ENCODE results near the gene ADAMTS2. TPM values are rescaled to one million over a fixed set of nuclear protein-coding genes. Genes with fewer than 3 reads are reported as not detected.

The ADAMTS2 gene
- total and polyA plus RNA-seq, 2 donors (not counting 3 experiments of a cell fraction or from before 2014, with no cell fraction given), result not detected

DNA sequence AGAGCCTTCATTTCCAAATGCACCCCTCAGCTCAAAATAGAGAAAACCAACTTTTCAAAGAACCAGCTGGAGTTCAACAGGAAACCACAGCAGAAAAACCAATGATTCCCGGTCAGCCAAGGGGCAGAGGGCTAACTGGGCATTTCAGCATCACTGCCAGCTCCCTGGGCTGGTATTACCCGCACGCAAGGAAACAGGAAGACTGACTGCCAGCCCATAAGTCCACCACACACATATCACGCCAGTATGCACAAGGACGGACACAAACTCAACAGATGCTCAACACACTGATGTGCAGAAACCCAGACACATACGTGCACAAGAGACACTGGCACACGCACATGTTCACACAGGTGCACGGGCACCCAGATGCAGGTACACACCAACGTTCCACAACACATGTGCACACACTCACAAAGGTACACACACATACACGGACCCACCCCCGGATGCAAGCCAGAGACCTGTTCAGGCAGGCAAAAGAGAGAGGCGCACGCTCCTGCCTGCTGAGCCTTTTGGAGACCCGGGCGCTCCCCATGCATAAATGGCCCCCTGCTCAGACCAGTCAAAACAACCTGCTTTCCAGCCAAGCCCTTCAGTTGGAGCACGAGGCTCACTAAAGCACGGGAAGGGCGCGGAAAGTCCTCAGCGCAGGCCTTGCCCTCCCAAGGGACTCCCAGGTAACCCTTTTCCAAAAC is 2.1 kb downstream of the ADAMTS2 start:
- TF ChIP-seq JUN (IDR thresholded peaks at IDR 0.05; ENCODE audit: borderline replicate concordance, insufficient read depth, insufficient read length, low read depth), result no peak
- TF ChIP-seq, protein P1, sequence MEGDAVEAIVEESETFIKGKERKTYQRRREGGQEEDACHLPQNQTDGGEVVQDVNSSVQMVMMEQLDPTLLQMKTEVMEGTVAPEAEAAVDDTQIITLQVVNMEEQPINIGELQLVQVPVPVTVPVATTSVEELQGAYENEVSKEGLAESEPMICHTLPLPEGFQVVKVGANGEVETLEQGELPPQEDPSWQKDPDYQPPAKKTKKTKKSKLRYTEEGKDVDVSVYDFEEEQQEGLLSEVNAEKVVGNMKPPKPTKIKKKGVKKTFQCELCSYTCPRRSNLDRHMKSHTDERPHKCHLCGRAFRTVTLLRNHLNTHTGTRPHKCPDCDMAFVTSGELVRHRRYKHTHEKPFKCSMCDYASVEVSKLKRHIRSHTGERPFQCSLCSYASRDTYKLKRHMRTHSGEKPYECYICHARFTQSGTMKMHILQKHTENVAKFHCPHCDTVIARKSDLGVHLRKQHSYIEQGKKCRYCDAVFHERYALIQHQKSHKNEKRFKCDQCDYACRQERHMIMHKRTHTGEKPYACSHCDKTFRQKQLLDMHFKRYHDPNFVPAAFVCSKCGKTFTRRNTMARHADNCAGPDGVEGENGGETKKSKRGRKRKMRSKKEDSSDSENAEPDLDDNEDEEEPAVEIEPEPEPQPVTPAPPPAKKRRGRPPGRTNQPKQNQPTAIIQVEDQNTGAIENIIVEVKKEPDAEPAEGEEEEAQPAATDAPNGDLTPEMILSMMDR (IDR thresholded peaks at IDR 0.05; ENCODE audit: extremely low read depth in 1 of 2, insufficient read depth in 1 of 2, low read depth in 1 of 2, low read length in 2 of 2), result no peak
- no peak for TF ChIP-seq EZH2 (IDR thresholded peaks at IDR 0.05; ENCODE audit: borderline replicate concordance, low read depth, low read length, severe bottlenecking)
- Histone ChIP-seq H3K9ac (replicated peaks; ENCODE audit: extremely low read depth, insufficient read depth, low read length) (no peak overlapping the region), H3K9me3 (replicated peaks; ENCODE audit: control insufficient read depth, insufficient read depth, low read length) (no peaks in the 10 kb centered on the region), H2AFZ (ENCODE audit: low read depth, low read length) (no peak overlapping the region), H3K4me2 (ENCODE audit: insufficient read depth, low read length) (no peak overlapping the region), H3K27me3 (ENCODE audit: control insufficient read depth in 2 of 2, insufficient read depth in 2 of 2, low read length in 2 of 2) (peaks cover 17 to 21% of the 10 kb centered on the region in 2 experiments), H4K20me1 (replicated peaks; ENCODE audit: control insufficient read depth, extremely low read depth, insufficient read depth, low read length) (no peaks in the 10 kb centered on the region), H3K27ac (ENCODE audit: insufficient read depth, low read depth, low read length) (no peak overlapping the region), H3K79me2 (ENCODE audit: control insufficient read depth, insufficient read depth, low read length) (no peaks in the 10 kb centered on the region), H3K4me3 (replicated peaks in 1 of 3; ENCODE audit: insufficient read depth in 1 of 3, low read depth in 1 of 3, low read length in 3 of 3) (no peak overlapping the region), H3K4me1 (ENCODE audit: control insufficient read depth, extremely low read depth, insufficient read depth, low read length) (no peaks in the 10 kb centered on the region), H3K9me1 (replicated peaks; ENCODE audit: control insufficient read depth, extremely low read depth, insufficient read depth, low read length) (no peaks in the 10 kb centered on the region), H3K36me3 (ENCODE audit: control insufficient read depth in 2 of 2, extremely low read depth in 1 of 2, insufficient read depth in 2 of 2, low read length in 2 of 2) (no peaks in the 10 kb centered on the region)
- BruUV-seq (replicated peaks), result no TSS peak
- FAIRE-seq (no peak), DNase-seq (ENCODE audit: low read depth, low spot score) (no peak)
- POLR2A ChIA-PET, result no interaction called here
- intact Hi-C loops (cut with micrococcal nuclease) (no loop called here), dilution Hi-C loops (cut with MboI; ENCODE audit: extremely low pct_ligation_motif_present, low sequenced_read_pairs) (no loop called here)
- CTCF ChIA-PET, result no interaction called here

DNA sequence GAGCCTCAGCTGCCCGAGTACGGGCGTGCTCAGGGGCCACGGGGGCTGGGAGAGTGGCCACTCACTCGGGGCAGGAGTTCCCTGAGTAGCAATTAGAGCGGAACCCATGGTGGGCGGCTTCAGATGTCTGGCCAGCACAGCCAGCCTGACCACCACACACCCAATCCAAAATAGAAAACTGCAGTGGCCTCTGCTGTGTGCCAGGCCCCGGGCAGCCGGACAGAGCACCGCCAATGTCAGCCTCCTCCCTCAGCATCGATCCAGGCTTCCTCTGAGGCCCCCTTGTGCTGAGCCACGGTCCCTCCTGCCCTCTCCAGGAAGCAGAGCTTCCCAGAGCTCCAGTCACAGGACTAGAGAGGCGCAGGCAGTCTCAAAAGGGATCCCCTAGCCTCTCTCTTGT is 2.7 kb downstream of the ADAMTS2 start:
- H3K4me3 ChIP-seq (replicated peaks in 1 of 3; ENCODE audit: insufficient read depth in 1 of 3, low read depth in 1 of 3, low read length in 3 of 3), result no peak overlapping the region
- no peak overlapping the region for H2AFZ ChIP-seq (ENCODE audit: low read depth, low read length)
- H3K9me1 ChIP-seq (replicated peaks; ENCODE audit: control insufficient read depth, extremely low read depth, insufficient read depth, low read length), result no peaks in the 10 kb centered on the region
- no peak overlapping the region for H3K9ac ChIP-seq (replicated peaks; ENCODE audit: extremely low read depth, insufficient read depth, low read length)
- TF ChIP-seq, protein P1 (IDR thresholded peaks at IDR 0.05; ENCODE audit: extremely low read depth in 1 of 2, insufficient read depth in 1 of 2, low read depth in 1 of 2, low read length in 2 of 2), result no peak
- TF ChIP-seq EZH2 (IDR thresholded peaks at IDR 0.05; ENCODE audit: borderline replicate concordance, low read depth, low read length, severe bottlenecking), result no peak
- TF ChIP-seq GATA2 (IDR thresholded peaks at IDR 0.05; ENCODE audit: insufficient read depth, insufficient read length, low read depth, low read length), result no peak
- no peak for TF ChIP-seq FOS (IDR thresholded peaks at IDR 0.05; ENCODE audit: borderline replicate concordance, insufficient read depth, low read length)
- no peak for TF ChIP-seq JUN (IDR thresholded peaks at IDR 0.05; ENCODE audit: borderline replicate concordance, insufficient read depth, insufficient read length, low read depth)
- TF ChIP-seq MYC (IDR thresholded peaks at IDR 0.05; ENCODE audit: low read depth, low read length), result no peak
- no peak for TF ChIP-seq POLR2AphosphoS5 (IDR thresholded peaks at IDR 0.05; ENCODE audit: insufficient read depth, low read depth, low read length)
- TF ChIP-seq, protein P2, sequence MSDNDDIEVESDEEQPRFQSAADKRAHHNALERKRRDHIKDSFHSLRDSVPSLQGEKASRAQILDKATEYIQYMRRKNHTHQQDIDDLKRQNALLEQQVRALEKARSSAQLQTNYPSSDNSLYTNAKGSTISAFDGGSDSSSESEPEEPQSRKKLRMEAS (IDR thresholded peaks at IDR 0.05; ENCODE audit: insufficient read depth, insufficient read length), result no peak
- no peak for TF ChIP-seq POLR2A (IDR thresholded peaks at IDR 0.05; ENCODE audit: low read depth, low read length)
- intact Hi-C loops (cut with micrococcal nuclease), result no loop called here
- peaks cover 17 to 21% of the 10 kb centered on the region in 2 experiments for H3K27me3 ChIP-seq (ENCODE audit: control insufficient read depth in 2 of 2, insufficient read depth in 2 of 2, low read length in 2 of 2)
- no peaks in the 10 kb centered on the region for H3K4me1 ChIP-seq (ENCODE audit: control insufficient read depth, extremely low read depth, insufficient read depth, low read length)
- no peak overlapping the region for H3K27ac ChIP-seq (ENCODE audit: insufficient read depth, low read depth, low read length)
- ChIA-PET CTCF (no interaction called here), POLR2A (no interaction called here)
- no peak for DNase-seq (ENCODE audit: low read depth, low spot score)
- H3K36me3 ChIP-seq (ENCODE audit: control insufficient read depth in 2 of 2, extremely low read depth in 1 of 2, insufficient read depth in 2 of 2, low read length in 2 of 2), result no peaks in the 10 kb centered on the region
- dilution Hi-C loops (cut with MboI; ENCODE audit: extremely low pct_ligation_motif_present, low sequenced_read_pairs), result no loop called here
- FAIRE-seq, result no peak
- H3K9me3 ChIP-seq (replicated peaks; ENCODE audit: control insufficient read depth, insufficient read depth, low read length), result no peaks in the 10 kb centered on the region
- H3K4me2 ChIP-seq (ENCODE audit: insufficient read depth, low read length), result no peak overlapping the region
- no TSS peak for BruUV-seq (replicated peaks)
- H3K79me2 ChIP-seq (ENCODE audit: control insufficient read depth, insufficient read depth, low read length), result no peaks in the 10 kb centered on the region
- no peaks in the 10 kb centered on the region for H4K20me1 ChIP-seq (replicated peaks; ENCODE audit: control insufficient read depth, extremely low read depth, insufficient read depth, low read length)
